Suprapubic skin (tissue), 3 donors: Measurements from ENCODE around the gene SLC6A20.

Source experiments
- EP300 ChIP-seq: sonication (generic); formaldehyde crosslinking; IDR thresholded peaks from one replicate; pipeline ENCODE4 v1.6.1; 2017; ENCODE audit warnings: antibody characterized with exemption
- TF ChIP-seq, protein P1 (sequence below), 2 donors: fragments of 200-600 bp in 1 of 2; fragments of 450-650 bp in 1 of 2; sonication (generic) in 1 of 2; IDR thresholded peaks; one replicate each; pipeline ENCODE4 v1.5.1; 2016 to 2019; ENCODE audit warnings: antibody characterized with exemption in 2 of 2, mild to moderate bottlenecking in 1 of 2, moderate library complexity in 1 of 2

DNA sequence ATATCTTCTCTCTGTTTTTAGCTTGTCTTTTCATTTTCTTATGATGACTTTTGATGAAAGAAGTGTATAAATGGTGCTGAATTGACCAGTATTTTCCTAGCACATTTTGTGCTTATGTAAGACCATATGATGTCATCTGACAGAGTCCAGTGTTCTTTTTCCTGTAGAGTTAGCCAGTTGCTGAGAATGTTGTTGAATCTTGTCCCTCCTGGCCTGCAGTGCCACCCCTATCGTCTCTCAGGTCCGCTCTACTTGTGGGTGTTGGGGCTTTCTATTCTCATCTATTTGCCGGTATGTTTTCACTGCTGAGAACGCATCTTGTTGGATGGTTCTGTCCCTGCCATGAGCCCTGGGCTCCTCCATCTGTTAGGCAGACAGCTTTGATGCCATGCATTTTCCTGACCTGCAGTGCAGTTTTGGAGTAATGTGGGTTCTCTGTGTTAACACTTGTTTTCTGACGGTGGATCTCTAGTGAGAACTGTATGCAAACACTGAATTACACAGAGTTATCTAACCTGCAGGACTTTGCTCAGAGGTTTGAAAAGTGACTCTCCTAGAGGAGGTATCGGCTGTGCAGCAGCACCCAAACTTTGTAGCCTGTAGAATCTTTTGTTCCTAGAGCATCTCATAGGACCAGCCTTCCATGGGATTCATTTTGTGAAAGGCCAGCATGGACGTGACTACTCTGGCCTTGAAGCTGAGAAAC lies 44.6 kb downstream of the SLC6A20 start:
- TF ChIP-seq, protein P1, sequence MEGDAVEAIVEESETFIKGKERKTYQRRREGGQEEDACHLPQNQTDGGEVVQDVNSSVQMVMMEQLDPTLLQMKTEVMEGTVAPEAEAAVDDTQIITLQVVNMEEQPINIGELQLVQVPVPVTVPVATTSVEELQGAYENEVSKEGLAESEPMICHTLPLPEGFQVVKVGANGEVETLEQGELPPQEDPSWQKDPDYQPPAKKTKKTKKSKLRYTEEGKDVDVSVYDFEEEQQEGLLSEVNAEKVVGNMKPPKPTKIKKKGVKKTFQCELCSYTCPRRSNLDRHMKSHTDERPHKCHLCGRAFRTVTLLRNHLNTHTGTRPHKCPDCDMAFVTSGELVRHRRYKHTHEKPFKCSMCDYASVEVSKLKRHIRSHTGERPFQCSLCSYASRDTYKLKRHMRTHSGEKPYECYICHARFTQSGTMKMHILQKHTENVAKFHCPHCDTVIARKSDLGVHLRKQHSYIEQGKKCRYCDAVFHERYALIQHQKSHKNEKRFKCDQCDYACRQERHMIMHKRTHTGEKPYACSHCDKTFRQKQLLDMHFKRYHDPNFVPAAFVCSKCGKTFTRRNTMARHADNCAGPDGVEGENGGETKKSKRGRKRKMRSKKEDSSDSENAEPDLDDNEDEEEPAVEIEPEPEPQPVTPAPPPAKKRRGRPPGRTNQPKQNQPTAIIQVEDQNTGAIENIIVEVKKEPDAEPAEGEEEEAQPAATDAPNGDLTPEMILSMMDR (IDR thresholded peaks at IDR 0.05), result no peak
- no peak for TF ChIP-seq EP300
